Measurements from ENCODE around the gene OBSCN. TPM values are rescaled to one million over a fixed set of nuclear protein-coding genes. Genes with fewer than 3 reads are reported as not detected.
A peak's percentile ranks its signal among the peaks of the same experiment; 100 is the strongest.

The OBSCN gene
- total RNA-seq, 2 donors from 2014 or later, result 159 to 317 TPM

- no peak for DNase-seq (ENCODE audit: low spot score)
- Histone ChIP-seq H3K27ac (peak overlapping the region; percentile 35 to 81), H3K4me3 (no peak overlapping the region), H3K27me3 (no peaks in the 10 kb centered on the region), H3K4me1 (peaks cover 0 to 11% of the 10 kb centered on the region in 2 donors), H3K9me3 (no peaks in the 10 kb centered on the region), H3K36me3 (peaks cover 33% of the 10 kb centered on the region)
- TF ChIP-seq, protein P1, sequence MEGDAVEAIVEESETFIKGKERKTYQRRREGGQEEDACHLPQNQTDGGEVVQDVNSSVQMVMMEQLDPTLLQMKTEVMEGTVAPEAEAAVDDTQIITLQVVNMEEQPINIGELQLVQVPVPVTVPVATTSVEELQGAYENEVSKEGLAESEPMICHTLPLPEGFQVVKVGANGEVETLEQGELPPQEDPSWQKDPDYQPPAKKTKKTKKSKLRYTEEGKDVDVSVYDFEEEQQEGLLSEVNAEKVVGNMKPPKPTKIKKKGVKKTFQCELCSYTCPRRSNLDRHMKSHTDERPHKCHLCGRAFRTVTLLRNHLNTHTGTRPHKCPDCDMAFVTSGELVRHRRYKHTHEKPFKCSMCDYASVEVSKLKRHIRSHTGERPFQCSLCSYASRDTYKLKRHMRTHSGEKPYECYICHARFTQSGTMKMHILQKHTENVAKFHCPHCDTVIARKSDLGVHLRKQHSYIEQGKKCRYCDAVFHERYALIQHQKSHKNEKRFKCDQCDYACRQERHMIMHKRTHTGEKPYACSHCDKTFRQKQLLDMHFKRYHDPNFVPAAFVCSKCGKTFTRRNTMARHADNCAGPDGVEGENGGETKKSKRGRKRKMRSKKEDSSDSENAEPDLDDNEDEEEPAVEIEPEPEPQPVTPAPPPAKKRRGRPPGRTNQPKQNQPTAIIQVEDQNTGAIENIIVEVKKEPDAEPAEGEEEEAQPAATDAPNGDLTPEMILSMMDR (IDR thresholded peaks at IDR 0.05), result no peak
These were observed 141.0 kb downstream of the OBSCN start for GRCh38 chr1:228348708-228349467.

DNA sequence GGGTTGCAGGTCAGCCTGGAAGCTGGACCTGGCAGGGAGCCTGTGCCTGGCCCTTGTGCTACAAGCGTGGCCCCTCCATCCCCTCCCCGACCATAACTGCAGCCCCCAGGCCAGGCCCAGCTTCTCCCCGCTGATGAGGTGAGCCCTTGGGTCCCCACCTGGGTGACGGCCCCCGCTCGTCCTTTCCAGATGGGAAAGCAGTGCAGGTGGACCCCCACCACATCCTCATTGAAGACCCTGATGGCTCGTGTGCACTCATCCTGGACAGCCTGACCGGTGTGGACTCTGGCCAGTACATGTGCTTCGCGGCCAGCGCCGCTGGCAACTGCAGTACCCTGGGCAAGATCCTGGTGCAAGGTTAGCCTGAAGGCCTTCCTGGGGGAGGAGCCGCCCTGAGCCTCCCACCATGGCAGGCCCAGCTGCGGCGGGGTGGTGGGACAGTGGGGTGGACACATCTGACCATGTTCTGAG, 141.9 kb downstream of the OBSCN start:
- TF ChIP-seq, protein P1 (IDR thresholded peaks at IDR 0.05), result no peak
- H3K36me3 ChIP-seq, result peaks cover 33% of the 10 kb centered on the region
- no peak for DNase-seq (ENCODE audit: low spot score)
- peaks cover 0 to 11% of the 10 kb centered on the region in 2 donors for H3K4me1 ChIP-seq
- no peak overlapping the region for H3K4me3 ChIP-seq
- H3K9me3 ChIP-seq, result no peaks in the 10 kb centered on the region
- H3K27ac ChIP-seq, result peak overlapping the region in 1 of 2 donors; percentile 14
- H3K27me3 ChIP-seq, result no peaks in the 10 kb centered on the region

- no peak overlapping the region for H3K4me3 ChIP-seq
- peaks cover 0 to 11% of the 10 kb centered on the region in 2 donors for H3K4me1 ChIP-seq
- TF ChIP-seq, protein P1 (IDR thresholded peaks at IDR 0.05), result no peak
- no peaks in the 10 kb centered on the region for H3K27me3 ChIP-seq
- no peaks in the 10 kb centered on the region for H3K9me3 ChIP-seq
- peak overlapping the region in 1 of 2 donors; percentile 14 for H3K27ac ChIP-seq
- H3K36me3 ChIP-seq, result peaks cover 33% of the 10 kb centered on the region
- no peak for DNase-seq (ENCODE audit: low spot score)
These were observed 142.4 kb downstream of the OBSCN start for GRCh38 chr1:228350179-228350742.

- DNase-seq (ENCODE audit: low spot score), result no peak
- no peak overlapping the region for H3K27ac ChIP-seq
- no peaks in the 10 kb centered on the region for H3K27me3 ChIP-seq
- TF ChIP-seq, protein P1 (IDR thresholded peaks at IDR 0.05), result no peak
- peaks cover 0 to 10% of the 10 kb centered on the region in 2 donors for H3K4me1 ChIP-seq
- no peak overlapping the region for H3K4me3 ChIP-seq
- no peaks in the 10 kb centered on the region for H3K9me3 ChIP-seq
- peaks cover 35% of the 10 kb centered on the region for H3K36me3 ChIP-seq
These were observed 143.3 kb downstream of the OBSCN start for GRCh38 chr1:228350831-228351781.

GRCh38 chr1:228351850-228352249, 144.0 kb downstream of the OBSCN start:
- Histone ChIP-seq H3K27me3 (no peaks in the 10 kb centered on the region), H3K4me1 (peaks cover 0 to 5% of the 10 kb centered on the region in 2 donors), H3K36me3 (peaks cover 39% of the 10 kb centered on the region), H3K9me3 (no peaks in the 10 kb centered on the region), H3K4me3 (no peak overlapping the region), H3K27ac (no peak overlapping the region)
- DNase-seq (ENCODE audit: low spot score), result no peak
- TF ChIP-seq, protein P1 (IDR thresholded peaks at IDR 0.05), result no peak
